ENCODE data around the gene OR5P2.
"Not testable (repeated sequence)": the region's sequence is repeated elsewhere in the genome, so short reads cannot be mapped to it uniquely, and the experiment has no call there.

OR5P2 gene, protein sequence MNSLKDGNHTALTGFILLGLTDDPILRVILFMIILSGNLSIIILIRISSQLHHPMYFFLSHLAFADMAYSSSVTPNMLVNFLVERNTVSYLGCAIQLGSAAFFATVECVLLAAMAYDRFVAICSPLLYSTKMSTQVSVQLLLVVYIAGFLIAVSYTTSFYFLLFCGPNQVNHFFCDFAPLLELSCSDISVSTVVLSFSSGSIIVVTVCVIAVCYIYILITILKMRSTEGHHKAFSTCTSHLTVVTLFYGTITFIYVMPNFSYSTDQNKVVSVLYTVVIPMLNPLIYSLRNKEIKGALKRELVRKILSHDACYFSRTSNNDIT

DNA sequence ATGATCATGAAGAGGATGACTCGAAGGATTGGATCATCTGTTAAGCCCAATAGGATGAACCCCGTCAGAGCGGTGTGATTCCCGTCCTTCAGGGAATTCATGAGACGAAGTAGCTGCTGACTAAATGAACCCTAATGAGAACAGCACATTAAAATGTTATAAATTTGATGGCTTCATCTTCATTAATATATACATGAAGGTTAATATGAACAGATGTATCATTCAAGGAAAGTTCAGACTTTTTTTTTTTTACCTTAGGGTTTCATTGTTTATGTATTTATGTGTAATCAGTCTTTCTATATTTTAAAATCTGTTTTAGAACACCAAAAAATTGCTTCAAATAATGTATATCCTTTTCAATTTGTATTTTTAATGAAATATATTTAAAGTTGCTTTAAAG, at the start of gene OR5P2:
Gene OR5P2 (minus strand): TSS at position 101 of the 400 bp plus-strand sequence. CDS start 0 bp downstream, at position 101.
- DNase-seq = no peak

DNA sequence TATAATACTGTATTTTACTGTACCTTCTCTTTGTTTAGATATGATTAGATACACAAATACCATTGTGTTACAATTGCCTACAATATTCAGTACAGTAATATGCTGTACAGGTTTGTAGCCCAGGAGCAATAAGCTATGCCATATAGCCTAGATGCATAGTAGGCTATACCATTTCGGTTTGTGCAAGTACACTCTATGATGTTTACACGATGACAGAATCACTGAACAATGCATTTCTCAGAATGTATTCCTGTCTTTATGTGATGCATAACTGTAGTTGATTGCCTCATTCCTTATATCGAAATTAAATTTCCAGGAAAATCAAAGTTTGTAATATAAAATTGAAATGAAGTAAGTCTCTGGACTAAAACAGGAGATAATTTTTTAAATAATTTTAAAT, 49.3 kb upstream of the OR5P2 start:
- no peak for DNase-seq

DNA sequence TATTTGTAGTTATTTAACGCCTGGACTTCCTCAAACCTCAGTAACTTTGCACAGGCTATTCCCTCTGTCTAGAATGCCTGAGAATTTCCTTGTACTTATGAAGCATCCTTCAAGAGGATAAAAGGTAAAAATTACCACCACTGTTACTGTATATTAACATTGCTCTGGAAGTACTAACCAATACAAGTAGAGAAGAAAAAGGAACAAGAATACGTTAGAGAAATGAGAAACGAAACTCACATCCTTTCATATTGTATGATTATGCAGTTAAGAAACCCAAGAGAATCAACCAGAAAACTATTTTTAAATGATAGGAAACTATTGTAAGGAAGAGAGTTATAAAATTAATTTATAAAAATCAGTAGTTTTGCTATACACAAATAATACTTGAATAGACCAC, 48.2 kb upstream of the OR5P2 start:
- no peak for DNase-seq

DNA sequence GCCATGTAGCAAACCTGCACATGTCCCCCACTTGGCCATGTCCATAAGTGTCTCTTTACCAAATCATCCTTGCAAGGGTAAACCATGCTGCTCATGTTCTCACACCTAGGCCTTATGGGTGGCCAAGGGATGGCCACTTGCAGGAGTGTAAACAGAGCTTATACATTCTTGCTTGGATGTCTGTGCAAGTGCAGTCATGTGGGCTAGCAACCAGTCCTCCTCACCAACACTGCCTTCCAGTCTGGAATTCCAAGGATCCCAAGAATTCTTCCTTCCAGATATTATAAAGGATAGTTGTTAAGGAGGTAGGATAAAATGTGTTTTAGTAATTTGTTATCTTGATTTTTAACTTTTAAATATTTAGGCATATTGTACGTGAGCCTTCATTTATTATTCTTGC, 47.8 kb upstream of the OR5P2 start:
- DNase-seq = no peak

DNA sequence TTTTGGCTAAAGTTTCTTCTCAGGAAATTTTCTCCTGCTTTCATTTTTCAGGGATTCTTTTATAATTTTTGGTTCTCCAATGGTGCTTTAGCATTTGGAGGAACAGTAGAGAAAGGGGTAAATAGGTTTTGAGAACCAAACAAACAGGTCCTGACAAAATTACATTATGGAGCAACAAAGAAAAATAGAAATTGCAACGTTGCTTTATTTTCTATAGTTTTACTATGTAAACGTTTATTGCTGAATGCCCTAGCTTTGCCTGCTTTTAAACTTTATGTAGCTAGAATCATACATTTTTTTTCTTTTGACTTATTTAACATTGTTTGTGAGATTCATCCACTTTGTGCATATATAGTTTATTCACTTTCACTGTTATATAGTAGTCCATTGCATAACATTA, 43.8 kb upstream of the OR5P2 start:
- no peak for DNase-seq

DNA sequence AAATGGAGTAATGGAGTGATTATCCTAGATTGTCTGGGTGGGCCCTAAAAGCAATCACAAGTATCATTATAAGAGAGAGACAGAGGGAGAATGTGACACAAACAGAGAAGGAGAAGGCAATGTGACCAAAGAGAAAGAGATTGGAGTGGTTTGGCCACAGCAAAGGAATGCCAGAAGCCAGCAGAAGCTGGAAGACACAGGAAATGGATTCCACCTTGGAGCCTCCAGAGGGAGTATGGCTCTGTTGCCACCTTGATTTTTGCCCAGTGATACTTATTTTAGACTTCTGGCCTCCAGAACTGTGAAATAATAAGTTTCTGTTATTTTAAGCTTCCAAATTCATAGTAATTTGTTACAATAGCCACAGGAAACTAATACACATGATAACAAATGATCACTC, 36.8 kb upstream of the OR5P2 start:
- DNase-seq = no peak

DNA sequence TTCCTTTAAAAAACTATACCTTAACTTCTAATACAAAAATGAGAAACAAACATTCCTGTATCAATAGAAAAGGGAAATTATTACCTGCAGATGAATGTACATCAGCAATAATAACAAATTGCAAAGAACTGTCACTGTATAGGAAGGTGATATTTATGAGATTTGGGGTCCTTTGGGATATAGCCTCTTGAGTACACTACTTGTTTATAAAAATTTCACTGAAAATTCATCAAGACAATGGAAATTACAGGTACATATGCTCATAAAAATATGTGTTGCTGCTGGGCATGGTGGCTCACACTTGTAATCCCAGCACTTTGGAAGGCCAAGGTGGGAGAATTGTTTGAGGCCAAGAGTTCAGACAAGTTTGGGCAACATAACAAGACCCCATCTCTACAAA, 34.0 kb upstream of the OR5P2 start, which contains the start of gene OR5P3:
Gene OR5P3 (minus strand): TSS at position 101 of the 400 bp plus-strand sequence.
- no peak for DNase-seq

DNA sequence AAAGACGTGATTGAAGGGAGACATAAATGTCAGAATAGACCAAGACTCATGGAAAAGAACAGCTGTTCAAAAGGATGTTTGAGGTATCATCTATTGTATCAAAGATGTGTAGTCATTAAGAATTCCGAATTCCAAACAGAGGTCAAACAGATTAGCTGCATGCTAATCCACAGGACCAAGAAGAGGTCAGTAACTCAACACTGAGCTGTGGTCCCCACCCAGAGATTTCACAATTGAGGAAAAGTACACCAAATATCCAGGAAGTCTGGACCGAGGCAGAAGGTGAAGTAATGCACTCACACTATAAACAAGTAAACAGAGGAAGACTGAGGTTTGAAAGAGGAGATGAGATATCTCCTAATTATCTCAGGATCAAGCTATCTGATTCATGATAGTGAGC, 29.6 kb upstream of the OR5P2 start:
- DNase-seq = no peak

DNA sequence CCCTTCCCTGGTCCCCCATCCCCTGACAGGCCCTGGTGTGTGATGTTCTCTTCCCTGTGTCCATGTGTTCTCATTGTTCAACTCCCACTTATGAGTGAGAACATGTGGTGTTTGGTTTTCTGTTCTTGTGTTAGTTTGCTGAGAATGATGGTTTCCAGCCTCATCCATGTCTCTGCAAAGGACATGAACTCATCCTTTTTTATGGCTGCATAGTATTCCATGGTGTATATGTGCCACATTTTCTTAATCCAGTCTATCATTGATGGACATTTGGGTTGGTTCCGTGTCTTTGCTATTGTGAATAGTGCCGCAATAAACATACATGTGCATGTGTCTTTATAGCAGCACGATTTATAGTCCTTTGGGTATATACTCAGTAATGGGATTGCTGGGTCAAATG, 23.7 kb upstream of the OR5P2 start:
- not testable (repeated sequence) for DNase-seq

DNA sequence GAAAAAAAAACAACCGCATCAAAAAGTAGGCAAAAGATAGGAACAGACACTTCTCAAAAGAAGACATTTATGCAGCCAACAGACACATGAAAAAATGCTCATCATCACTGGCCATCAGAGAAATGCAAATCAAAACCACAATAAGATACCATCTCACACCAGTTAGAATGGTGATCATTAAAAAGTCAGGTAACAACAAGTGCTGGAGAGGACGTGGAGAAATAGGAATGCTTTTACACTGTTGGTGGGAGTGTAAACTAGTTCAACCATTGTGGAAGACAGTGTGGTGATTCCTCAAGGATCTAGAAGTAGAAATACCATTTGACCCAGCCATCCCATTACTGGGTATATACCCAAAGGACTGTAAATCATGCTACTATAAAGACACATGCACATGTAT, 18.2 kb upstream of the OR5P2 start:
- DNase-seq = not testable (repeated sequence)

DNA sequence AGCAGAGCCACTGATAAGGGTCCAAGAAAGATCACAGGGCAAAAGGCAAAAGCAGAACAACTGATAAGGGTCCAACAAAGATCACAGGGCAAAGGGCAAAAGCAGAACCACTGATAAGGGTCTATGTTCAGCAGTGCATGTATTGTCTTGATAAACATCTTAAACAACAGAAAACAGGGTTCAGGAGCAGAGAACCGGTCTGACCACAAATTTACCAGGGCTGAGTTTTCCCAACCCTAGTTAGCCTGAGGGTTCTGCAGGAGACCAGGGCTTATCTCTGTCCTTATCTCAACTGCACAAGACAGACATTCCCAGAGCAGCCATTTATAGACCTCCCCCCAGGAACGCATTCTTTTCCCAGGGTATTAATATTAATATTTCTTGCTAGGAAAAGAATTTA, 13.6 kb upstream of the OR5P2 start:
- DNase-seq = not testable (repeated sequence)

DNA sequence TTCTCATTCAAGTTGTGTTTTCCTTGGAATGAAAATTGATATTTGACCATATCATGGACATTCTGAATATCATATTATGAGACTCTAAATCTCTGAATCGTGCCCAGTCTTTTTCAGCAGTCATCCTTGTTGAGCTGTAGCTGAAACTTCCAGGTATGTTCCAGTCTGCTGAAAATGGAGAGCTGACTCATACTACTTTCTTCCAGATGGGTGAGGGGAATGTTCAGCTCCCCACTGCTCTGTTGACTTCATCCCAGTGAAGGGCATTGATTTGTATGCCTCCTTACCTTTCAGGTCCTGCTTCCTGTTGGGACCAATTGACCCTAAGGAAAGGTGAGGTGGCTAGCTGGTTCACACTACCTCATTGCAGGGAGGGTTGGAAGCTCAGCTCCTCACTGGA, 3.5 kb downstream of the OR5P2 start:
- no peak for DNase-seq

DNA sequence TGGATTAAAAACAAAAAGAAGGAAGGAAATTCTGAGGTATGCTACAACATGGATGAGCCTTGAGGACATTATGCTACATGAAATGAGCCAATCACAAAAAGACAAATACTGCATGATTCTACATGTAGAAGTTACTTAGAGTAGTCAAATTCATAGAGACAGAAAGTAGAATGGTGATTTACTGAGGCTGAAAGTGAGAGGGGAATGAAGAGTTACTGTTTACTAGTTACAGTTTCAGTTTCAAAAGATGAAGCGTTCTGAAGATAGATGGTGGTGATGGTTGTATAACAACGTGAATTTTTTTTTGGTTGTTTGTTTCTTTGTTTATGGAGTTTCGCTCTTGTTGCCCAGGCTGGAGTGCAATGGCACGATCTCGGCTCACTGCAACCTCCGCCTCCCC, 9.5 kb downstream of the OR5P2 start:
- DNase-seq = no peak

DNA sequence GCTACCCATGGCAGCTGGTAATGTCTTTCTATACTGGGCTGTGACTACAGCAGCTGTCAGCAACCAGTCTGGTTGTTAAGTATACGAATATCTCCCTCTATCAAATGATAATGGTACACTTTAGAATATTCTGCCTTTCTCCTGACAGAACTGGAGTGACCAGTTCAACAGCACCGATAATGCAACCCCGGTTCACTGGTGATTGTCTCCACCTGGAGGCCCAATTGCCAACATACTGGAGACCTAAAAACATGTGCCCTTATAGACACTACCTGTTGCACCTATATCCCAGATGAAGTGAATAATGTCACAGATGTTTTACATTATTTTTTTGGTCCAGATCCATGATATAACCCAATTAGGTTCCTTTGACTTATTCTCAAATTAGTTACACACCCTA, 21.1 kb downstream of the OR5P2 start:
- no peak for DNase-seq

DNA sequence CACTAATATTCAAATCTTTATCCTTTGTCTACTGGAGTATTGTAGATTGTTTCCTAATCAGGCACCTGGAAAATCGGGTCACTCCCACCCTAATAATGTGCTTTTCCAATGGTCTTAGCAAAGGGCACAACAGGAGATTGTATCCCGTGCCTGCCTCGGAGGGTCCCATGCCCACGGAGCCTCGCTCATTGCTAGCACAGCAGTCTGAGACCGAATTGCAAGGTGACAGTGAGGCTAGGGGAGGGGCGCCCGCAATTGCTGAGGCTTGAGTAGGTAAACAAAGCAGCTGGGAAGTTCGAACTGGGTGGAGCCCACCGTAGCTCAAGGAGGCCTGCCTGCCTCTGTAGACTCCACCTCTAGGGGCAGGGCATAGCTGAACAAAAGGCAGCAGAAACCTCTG, 32.4 kb downstream of the OR5P2 start:
- DNase-seq = not testable (repeated sequence)

DNA sequence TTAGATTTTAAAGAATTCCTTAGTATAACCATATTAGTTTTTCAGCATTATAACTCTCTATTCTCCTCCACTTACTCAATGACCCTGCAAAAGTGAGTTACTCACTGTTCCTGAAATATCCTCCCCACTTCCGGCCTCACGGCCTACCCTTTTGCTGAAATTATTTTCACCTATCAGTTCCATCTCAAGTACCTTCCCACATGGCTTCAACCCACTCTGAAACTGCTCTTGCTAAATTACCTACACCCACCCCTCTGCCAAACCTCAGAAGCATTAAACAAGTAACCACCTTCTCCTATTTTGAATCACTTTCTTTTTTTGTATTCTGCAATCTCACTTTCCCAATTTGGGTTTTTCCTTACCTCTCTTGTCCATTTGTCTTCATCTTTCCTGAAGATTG, 37.7 kb downstream of the OR5P2 start:
- DNase-seq = no peak

DNA sequence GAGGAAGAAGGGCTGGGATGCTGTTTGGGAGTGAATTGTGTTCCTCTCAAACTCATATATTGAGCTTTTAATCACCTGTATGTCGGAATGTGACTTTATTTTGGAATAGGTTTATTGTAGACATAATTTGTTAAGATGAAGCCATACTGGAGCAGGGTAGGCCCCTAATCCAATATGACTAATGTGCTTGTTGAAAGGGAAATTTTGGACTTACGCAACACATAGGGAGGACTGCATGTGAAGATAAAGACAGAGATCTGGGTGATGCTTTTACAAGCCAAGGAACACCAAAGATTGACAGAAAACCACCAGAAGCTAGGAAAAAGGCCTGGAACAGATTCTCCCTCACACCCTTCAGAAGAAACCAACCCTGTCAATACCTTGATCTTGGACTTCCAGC, 47.3 kb downstream of the OR5P2 start:
- no peak for DNase-seq
